ENCODE results near the gene KRT35.
"Not testable (repeated sequence)": the region's sequence is repeated elsewhere in the genome, so short reads cannot be mapped to it uniquely, and the experiment has no call there.

The KRT35 gene

GRCh38 chr17:41453066-41453465, 27.9 kb downstream of the KRT35 start:
- DNase-seq (ENCODE audit: low spot score) = no peak

GRCh38 chr17:41452281-41452680, 28.7 kb downstream of the KRT35 start:
- DNase-seq (ENCODE audit: low spot score) = no peak

GRCh38 chr17:41451154-41451728, 29.7 kb downstream of the KRT35 start:
- peak; percentile 30 for DNase-seq (ENCODE audit: low spot score)

GRCh38 chr17:41449008-41449407, 31.9 kb downstream of the KRT35 start:
- no peak for DNase-seq (ENCODE audit: low spot score)

GRCh38 chr17:41448506-41448905, 32.4 kb downstream of the KRT35 start:
- DNase-seq (ENCODE audit: low spot score) = peak; percentile 17

- peak; percentile 26 for DNase-seq (ENCODE audit: low spot score)
Measured at GRCh38 chr17:41446806-41447205, 34.1 kb downstream of the KRT35 start.

- no peak for DNase-seq (ENCODE audit: low spot score)
Measured at GRCh38 chr17:41444640-41445039, 36.3 kb downstream of the KRT35 start.

- peak; percentile 33 for DNase-seq (ENCODE audit: low spot score)
Measured at GRCh38 chr17:41444186-41444585, 36.8 kb downstream of the KRT35 start.

- peak; percentile 78 for DNase-seq (ENCODE audit: low spot score)
Measured at GRCh38 chr17:41442739-41443138, 38.2 kb downstream of the KRT35 start.

GRCh38 chr17:41440531-41441033, 40.4 kb downstream of the KRT35 start, which contains the start of gene KRT38:
Gene KRT38, minus strand, starts transcription at chr17:41440983. Its CDS starts 62 bp downstream, at chr17:41440921.
- no peak for DNase-seq (ENCODE audit: low spot score)

- no peak for DNase-seq (ENCODE audit: low spot score)
Measured at GRCh38 chr17:41439375-41439774, 41.6 kb downstream of the KRT35 start.

GRCh38 chr17:41437769-41438168, 43.2 kb downstream of the KRT35 start:
- DNase-seq (ENCODE audit: low spot score) = no peak

GRCh38 chr17:41437254-41437653, 43.7 kb downstream of the KRT35 start:
- DNase-seq (ENCODE audit: low spot score) = no peak

GRCh38 chr17:41434415-41434814, 46.5 kb downstream of the KRT35 start:
- DNase-seq (ENCODE audit: low spot score) = no peak

GRCh38 chr17:41434005-41434404, 46.9 kb downstream of the KRT35 start:
- DNase-seq (ENCODE audit: low spot score) = no peak

GRCh38 chr17:41433586-41433985, 47.4 kb downstream of the KRT35 start:
- DNase-seq (ENCODE audit: low spot score) = no peak

- not testable (repeated sequence) for DNase-seq (ENCODE audit: low spot score)
Measured at GRCh38 chr17:41430376-41430775, 50.6 kb downstream of the KRT35 start.

- DNase-seq (ENCODE audit: low spot score) = no peak
Measured at GRCh38 chr17:41429667-41430066, 51.3 kb downstream of the KRT35 start.

- DNase-seq (ENCODE audit: low spot score) = peak; percentile 28
Measured at GRCh38 chr17:41428591-41429291, 52.2 kb downstream of the KRT35 start.
